HL-60 (cell line): ENCODE measurements around the gene CTNNBIP1.

Experiments used
- DNase-seq, 2 experiments: peaks; one replicate each; pipeline ENCODE4 v3.0.0-alpha.2; 2010 to 2020; ENCODE audit warnings: low read depth in 1 of 2, low spot score in 1 of 2
- H3K27ac ChIP-seq: fragments of 250-450 bp; sonication (Bioruptor Pico); replicated peaks from 2 replicates; pipeline ENCODE4 v1.5.1; 2020; ENCODE audit warnings: mild to moderate bottlenecking, moderate library complexity
- H3K27me3 ChIP-seq: fragments of 250-450 bp; sonication (Bioruptor Pico); 2 replicates; pipeline ENCODE4 v1.5.1; 2021; ENCODE audit warnings: mild to moderate bottlenecking, moderate library complexity; ENCODE audit not compliant: insufficient read depth, poor library complexity, severe bottlenecking
- H3K4me3 ChIP-seq: replicated peaks from 2 replicates; pipeline ENCODE4 v1.5.1; 2011; ENCODE audit warnings: mild to moderate bottlenecking, control low read depth, low read length; ENCODE audit not compliant: insufficient read depth
- CTCF ChIP-seq: IDR thresholded peaks from one replicate; pipeline ENCODE4 v1.5.1; 2011; ENCODE audit warnings: low read length, control low read depth, inconsistent platforms; ENCODE audit not compliant: insufficient read depth
- GABPA ChIP-seq: IDR thresholded peaks from 2 replicates; pipeline ENCODE4 v1.6.1; 2012; ENCODE audit warnings: low read depth
- POLR2AphosphoS5 ChIP-seq: IDR thresholded peaks from 2 replicates; pipeline ENCODE4 v1.6.1; 2012; ENCODE audit warnings: low read depth
- REST ChIP-seq: IDR thresholded peaks from 2 replicates; pipeline ENCODE4 v1.6.1; 2012; ENCODE audit warnings: low read depth; ENCODE audit not compliant: insufficient replicate concordance
- SPI1 ChIP-seq: IDR thresholded peaks from 2 replicates; pipeline ENCODE4 v1.6.1; 2012; ENCODE audit warnings: low read depth, mild to moderate bottlenecking, borderline replicate concordance

The CTNNBIP1 gene

GRCh38 chr1:9927259-9927658, 17.2 kb upstream of the CTNNBIP1 start:
- TF ChIP-seq REST, result no peak
- no peak for TF ChIP-seq CTCF
- TF ChIP-seq SPI1, result no peak
- no peak for TF ChIP-seq POLR2AphosphoS5
- TF ChIP-seq GABPA, result no peak
- Histone ChIP-seq H3K4me3 (no peak overlapping the region), H3K27ac (no peak overlapping the region), H3K27me3 (no peaks in the 10 kb centered on the region)
- DNase-seq, result no peak

- DNase-seq, result no peak
- TF ChIP-seq GABPA, result no peak
- TF ChIP-seq SPI1, result no peak
- no peak for TF ChIP-seq CTCF
- TF ChIP-seq POLR2AphosphoS5, result no peak
- TF ChIP-seq REST, result no peak
Observed at GRCh38 chr1:9922342-9922741, 12.3 kb upstream of the CTNNBIP1 start.

GRCh38 chr1:9920606-9921005, 10.5 kb upstream of the CTNNBIP1 start:
- TF ChIP-seq GABPA (no peak), CTCF (no peak), SPI1 (no peak), REST (no peak), POLR2AphosphoS5 (no peak)
- Histone ChIP-seq H3K27me3 (no peaks in the 10 kb centered on the region), H3K27ac (no peak overlapping the region), H3K4me3 (no peak overlapping the region)
- no peak for DNase-seq

More at GRCh38 chr1:9922342-9922741, 12.3 kb upstream of the CTNNBIP1 start:
- Histone ChIP-seq H3K27me3 (no peaks in the 10 kb centered on the region), H3K27ac (no peak overlapping the region), H3K4me3 (no peak overlapping the region)
